Testis (tissue), 2 donors: Measurements from ENCODE around the gene ADGRG3.

Source experiments
- POLR2A ChIP-seq: fragments of 450-650 bp; IDR thresholded peaks from one replicate; pipeline ENCODE4 v1.6.1; 2017; ENCODE audit warnings: antibody characterized with exemption, mild to moderate bottlenecking, moderate library complexity
- TF ChIP-seq, protein P1 (sequence below), 3 experiments: fragments of 450-650 bp in 2 of 3; fragments of 200-600 bp in 1 of 3; sonication (generic) in 1 of 3; IDR thresholded peaks; one replicate each; pipeline ENCODE4 v1.5.1; 2016 to 2019; ENCODE audit warnings: antibody characterized with exemption in 3 of 3, mild to moderate bottlenecking in 2 of 3, moderate library complexity in 1 of 3

DNA sequence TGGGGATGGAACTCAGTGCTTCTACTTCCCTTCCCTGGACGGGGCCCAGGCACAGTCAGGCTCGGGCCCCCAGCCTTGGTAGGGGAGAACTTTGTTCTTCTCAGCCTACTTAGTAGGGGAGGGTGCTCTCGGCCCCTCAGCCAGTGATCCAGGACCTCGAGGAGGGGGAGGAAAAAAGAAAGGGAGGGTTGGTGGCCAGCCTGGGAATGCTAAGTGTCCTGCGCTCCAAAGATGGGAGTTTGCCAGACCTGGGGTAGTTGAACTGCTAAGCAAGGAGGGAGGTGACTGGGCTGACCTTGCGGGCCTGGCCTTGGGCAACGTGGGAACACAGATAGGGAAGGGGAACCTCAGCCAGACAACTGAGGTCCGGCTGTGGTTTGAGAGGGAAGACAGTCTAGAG is 27.5 kb upstream of the ADGRG3 start:
- TF ChIP-seq, protein P1, sequence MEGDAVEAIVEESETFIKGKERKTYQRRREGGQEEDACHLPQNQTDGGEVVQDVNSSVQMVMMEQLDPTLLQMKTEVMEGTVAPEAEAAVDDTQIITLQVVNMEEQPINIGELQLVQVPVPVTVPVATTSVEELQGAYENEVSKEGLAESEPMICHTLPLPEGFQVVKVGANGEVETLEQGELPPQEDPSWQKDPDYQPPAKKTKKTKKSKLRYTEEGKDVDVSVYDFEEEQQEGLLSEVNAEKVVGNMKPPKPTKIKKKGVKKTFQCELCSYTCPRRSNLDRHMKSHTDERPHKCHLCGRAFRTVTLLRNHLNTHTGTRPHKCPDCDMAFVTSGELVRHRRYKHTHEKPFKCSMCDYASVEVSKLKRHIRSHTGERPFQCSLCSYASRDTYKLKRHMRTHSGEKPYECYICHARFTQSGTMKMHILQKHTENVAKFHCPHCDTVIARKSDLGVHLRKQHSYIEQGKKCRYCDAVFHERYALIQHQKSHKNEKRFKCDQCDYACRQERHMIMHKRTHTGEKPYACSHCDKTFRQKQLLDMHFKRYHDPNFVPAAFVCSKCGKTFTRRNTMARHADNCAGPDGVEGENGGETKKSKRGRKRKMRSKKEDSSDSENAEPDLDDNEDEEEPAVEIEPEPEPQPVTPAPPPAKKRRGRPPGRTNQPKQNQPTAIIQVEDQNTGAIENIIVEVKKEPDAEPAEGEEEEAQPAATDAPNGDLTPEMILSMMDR (IDR thresholded peaks at IDR 0.05) = no peak
- TF ChIP-seq POLR2A = no peak
